Stimulated activated naive B cell treated with anti-CD40 and anti-IgM and Interleukin-4, amounts not matched to agents 10 μg/mL and 1 μg/mL and 100 μg/mL, for 72 hours (primary cell): Measurements from ENCODE around the gene TADA2B.
A peak's percentile ranks its signal among the peaks of the same experiment; 100 is the strongest.

Experiments
- ATAC-seq, 2 donors: fragments of 150-1000 bp; cut with Tn5 transposase; replicated peaks; 2 replicates each; pipeline ENCODE4 v1.10.0; 2021; ENCODE audit warnings: moderate library complexity in 1 of 2
- DNase-seq: peaks from one replicate; pipeline ENCODE4 v3.0.0; 2021
- H3K27ac Mint-ChIP-seq: one replicate; pipeline ENCODE4 v1.8.0; 2022; ENCODE audit warnings: mild to moderate bottlenecking, mixed read lengths
- H3K27me3 Mint-ChIP-seq, 2 donors: one replicate each; pipeline ENCODE4 v1.8.0; 2022; ENCODE audit warnings: mixed read lengths in 2 of 2
- H3K36me3 Mint-ChIP-seq, 2 donors: one replicate each; pipeline ENCODE4 v1.8.0; 2022; ENCODE audit warnings: mixed read lengths in 2 of 2, mild to moderate bottlenecking in 1 of 2
- H3K4me1 Mint-ChIP-seq, 2 donors: one replicate each; pipeline ENCODE4 v1.8.0; 2022; ENCODE audit warnings: mixed read lengths in 2 of 2, mild to moderate bottlenecking in 1 of 2
- H3K4me3 Mint-ChIP-seq, 2 donors: one replicate each; pipeline ENCODE4 v1.8.0; 2022; ENCODE audit warnings: mild to moderate bottlenecking in 2 of 2, mixed read lengths in 2 of 2, moderate library complexity in 1 of 2
- H3K9me3 Mint-ChIP-seq, 2 donors: one replicate each; pipeline ENCODE4 v1.8.0; 2022; ENCODE audit warnings: mixed read lengths in 2 of 2, mild to moderate bottlenecking in 1 of 2

The TADA2B gene

GRCh38 chr4:7052313-7052712, 9.1 kb downstream of the TADA2B start:
- Mint-ChIP-seq H3K4me1 (peaks cover 25 to 27% of the 10 kb centered on the region in 2 donors), H3K27me3 (no peaks in the 10 kb centered on the region), H3K9me3 (no peaks in the 10 kb centered on the region), H3K36me3 (peaks cover 27 to 28% of the 10 kb centered on the region in 2 donors), H3K27ac (peak overlapping the region; percentile 14), H3K4me3 (no peak overlapping the region)
- no peak for DNase-seq
- ATAC-seq, result no peak

DNA sequence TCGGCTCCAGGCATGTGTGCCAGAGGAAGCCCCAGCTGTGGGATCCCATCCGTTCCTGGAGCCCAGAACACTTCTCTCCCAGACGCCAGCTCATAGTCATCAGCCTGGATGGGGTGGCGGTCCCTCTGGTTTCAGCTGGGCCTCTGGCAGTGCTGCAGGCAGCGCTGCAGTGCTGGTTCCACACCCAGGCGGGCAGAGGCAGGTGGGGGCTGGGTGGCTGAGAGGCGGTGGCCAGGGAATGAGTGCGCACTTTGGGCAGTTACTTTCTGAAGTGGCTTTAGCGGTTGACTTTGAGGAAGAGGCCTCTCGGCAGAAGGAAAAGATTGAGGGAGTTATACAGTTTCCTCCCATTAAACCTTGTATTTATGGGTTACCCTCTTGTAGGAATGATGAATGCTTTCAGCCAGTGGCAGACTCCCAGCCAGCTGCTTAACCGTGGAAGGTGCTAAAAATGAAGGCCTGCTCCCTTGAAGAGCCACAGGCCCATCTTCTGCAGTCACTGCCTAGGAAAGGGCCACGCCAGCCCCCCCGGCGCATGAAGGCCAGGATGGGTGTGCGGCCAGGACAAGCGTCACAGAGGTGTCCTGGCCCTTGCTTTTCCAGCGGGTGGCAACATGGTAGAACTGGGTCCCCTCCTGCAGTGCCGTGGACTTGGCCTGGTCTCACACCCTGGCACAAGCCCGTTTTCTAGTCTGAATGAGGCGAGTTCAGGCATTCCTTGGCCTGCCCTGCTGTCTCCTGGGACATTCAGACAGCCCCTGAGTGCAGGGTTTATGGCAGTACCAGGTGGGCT, 9.9 kb downstream of the TADA2B start:
- DNase-seq (no peak), ATAC-seq (peak; percentile 23 to 41)
- Mint-ChIP-seq H3K27ac (peak overlapping the region; percentile 80), H3K36me3 (peaks cover 26 to 29% of the 10 kb centered on the region in 2 donors), H3K9me3 (no peaks in the 10 kb centered on the region), H3K4me1 (peaks cover 21 to 22% of the 10 kb centered on the region in 2 donors), H3K4me3 (no peak overlapping the region), H3K27me3 (no peaks in the 10 kb centered on the region)

GRCh38 chr4:7054106-7054880, 11.1 kb downstream of the TADA2B start:
- peaks cover 21 to 27% of the 10 kb centered on the region in 2 donors for H3K4me1 Mint-ChIP-seq
- ATAC-seq (no peak), DNase-seq (no peak)
- H3K36me3 Mint-ChIP-seq, result peaks cover 23 to 29% of the 10 kb centered on the region in 2 donors
- no peaks in the 10 kb centered on the region for H3K27me3 Mint-ChIP-seq
- H3K4me3 Mint-ChIP-seq, result no peak overlapping the region
- H3K27ac Mint-ChIP-seq, result peak overlapping the region; percentile 71
- no peaks in the 10 kb centered on the region for H3K9me3 Mint-ChIP-seq

DNA sequence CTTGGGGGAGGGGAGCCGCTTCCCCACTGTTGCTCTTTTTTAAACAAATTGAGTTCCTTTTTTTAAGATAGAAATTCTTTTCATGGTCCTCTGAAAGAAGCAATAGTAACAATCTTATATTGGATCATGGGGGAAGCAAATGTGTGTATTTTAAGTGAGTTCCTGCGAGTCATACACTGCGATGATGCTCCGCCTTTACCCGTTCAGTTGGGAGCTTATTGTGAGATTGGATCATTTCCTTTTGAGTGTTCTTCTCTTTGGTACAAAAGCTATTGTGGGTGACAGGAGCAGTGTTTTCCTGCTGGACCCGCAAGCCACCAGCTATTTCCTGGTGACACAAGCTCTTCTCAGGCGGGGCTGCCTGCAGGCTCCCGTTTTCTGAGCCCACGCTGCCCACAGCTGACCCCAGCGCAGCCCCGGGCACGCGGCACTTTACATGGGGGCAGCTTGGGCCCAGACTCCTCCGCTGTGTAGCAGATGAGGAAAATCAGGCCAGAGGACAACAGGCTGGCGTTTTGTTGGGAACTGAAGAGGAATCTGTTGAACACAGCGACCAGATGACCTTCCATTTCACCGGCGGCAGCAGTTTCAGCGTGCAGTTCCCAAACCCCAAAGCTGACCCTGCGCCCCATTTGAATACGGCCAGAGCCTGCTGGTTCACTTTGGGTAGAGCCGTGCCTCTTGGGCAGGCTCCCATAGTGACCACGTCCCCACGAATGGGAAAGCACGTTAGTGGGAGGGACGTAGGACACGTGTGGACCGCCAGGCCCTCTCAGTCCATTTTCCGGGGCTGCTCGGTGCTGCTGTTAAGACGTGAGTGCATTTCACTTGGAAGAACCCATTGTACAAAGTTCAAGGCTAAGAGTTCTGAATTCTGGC, 12.2 kb downstream of the TADA2B start:
- H3K36me3 Mint-ChIP-seq, result peaks cover 22 to 29% of the 10 kb centered on the region in 2 donors
- H3K27ac Mint-ChIP-seq, result no peak overlapping the region
- H3K27me3 Mint-ChIP-seq, result no peaks in the 10 kb centered on the region
- ATAC-seq (no peak), DNase-seq (no peak)
- no peak overlapping the region for H3K4me3 Mint-ChIP-seq
- H3K4me1 Mint-ChIP-seq, result peaks cover 15 to 21% of the 10 kb centered on the region in 2 donors
- H3K9me3 Mint-ChIP-seq, result no peaks in the 10 kb centered on the region

DNA sequence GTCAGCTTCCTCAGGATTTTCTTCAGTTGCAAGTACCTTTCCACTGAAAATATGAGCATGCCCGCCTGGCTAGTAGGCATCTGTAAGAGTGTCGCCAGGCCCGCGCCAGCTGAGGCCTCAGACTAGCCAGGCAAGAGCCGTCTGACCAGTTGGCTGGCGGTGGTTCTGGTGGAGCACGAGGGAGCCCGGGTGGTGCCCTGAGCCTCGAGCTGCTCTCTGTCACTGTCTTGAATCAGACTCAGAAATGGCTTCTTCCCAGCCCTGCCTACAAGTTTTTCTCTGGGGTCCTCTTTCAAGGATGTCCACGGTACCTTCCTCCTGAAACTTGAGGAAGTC, 12.8 kb downstream of the TADA2B start:
- Mint-ChIP-seq H3K4me1 (peaks cover 15 to 21% of the 10 kb centered on the region in 2 donors), H3K36me3 (peaks cover 22 to 33% of the 10 kb centered on the region in 2 donors), H3K27me3 (no peaks in the 10 kb centered on the region), H3K27ac (peak overlapping the region; percentile 25), H3K9me3 (no peaks in the 10 kb centered on the region), H3K4me3 (no peak overlapping the region)
- no peak for DNase-seq
- ATAC-seq, result no peak

- H3K9me3 Mint-ChIP-seq, result no peaks in the 10 kb centered on the region
- ATAC-seq (no peak), DNase-seq (no peak)
- H3K4me3 Mint-ChIP-seq, result no peak overlapping the region
- H3K36me3 Mint-ChIP-seq, result peaks cover 24 to 57% of the 10 kb centered on the region in 2 donors
- peaks cover 8% of the 10 kb centered on the region in 2 donors for H3K4me1 Mint-ChIP-seq
- no peaks in the 10 kb centered on the region for H3K27me3 Mint-ChIP-seq
- no peak overlapping the region for H3K27ac Mint-ChIP-seq
Observed at GRCh38 chr4:7058792-7059191, 15.6 kb downstream of the TADA2B start.

GRCh38 chr4:7059662-7060061, 16.5 kb downstream of the TADA2B start:
- Mint-ChIP-seq H3K27me3 (no peaks in the 10 kb centered on the region), H3K4me3 (no peak overlapping the region), H3K27ac (no peak overlapping the region), H3K9me3 (no peaks in the 10 kb centered on the region), H3K36me3 (peaks cover 17 to 52% of the 10 kb centered on the region in 2 donors), H3K4me1 (peaks cover 6 to 8% of the 10 kb centered on the region in 2 donors)
- DNase-seq (no peak), ATAC-seq (no peak)

GRCh38 chr4:7060346-7061150, 17.4 kb downstream of the TADA2B start:
- no peak overlapping the region for H3K4me3 Mint-ChIP-seq
- H3K9me3 Mint-ChIP-seq, result no peaks in the 10 kb centered on the region
- no peaks in the 10 kb centered on the region for H3K27me3 Mint-ChIP-seq
- ATAC-seq, result no peak
- DNase-seq, result no peak
- peaks cover 11 to 14% of the 10 kb centered on the region in 2 donors for H3K4me1 Mint-ChIP-seq
- H3K36me3 Mint-ChIP-seq, result peaks cover 19 to 55% of the 10 kb centered on the region in 2 donors
- H3K27ac Mint-ChIP-seq, result peak overlapping the region; percentile 80

DNA sequence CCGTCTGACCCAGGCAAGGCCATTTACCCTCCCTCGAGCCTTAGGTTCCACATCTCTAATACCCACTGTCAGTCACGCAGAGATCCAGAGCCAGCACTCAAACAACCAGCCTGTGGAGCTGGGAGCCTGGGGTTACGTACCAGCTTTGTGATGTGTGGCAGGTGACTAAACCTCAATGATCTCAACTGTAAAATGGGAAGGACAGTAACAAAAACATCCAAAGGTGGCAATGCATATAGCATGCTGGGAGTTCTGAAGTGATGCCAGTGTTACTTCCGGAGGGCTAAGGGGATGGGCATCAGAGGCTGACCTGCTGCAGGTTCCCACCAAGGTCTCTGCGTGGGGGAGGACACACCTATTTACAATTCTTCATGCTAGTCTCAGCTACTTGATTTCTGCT, 18.6 kb downstream of the TADA2B start:
- H3K4me3 Mint-ChIP-seq, result no peak overlapping the region
- peaks cover 15 to 49% of the 10 kb centered on the region in 2 donors for H3K36me3 Mint-ChIP-seq
- no peak for DNase-seq
- ATAC-seq, result no peak
- no peaks in the 10 kb centered on the region for H3K27me3 Mint-ChIP-seq
- H3K9me3 Mint-ChIP-seq, result no peaks in the 10 kb centered on the region
- H3K27ac Mint-ChIP-seq, result no peak overlapping the region
- H3K4me1 Mint-ChIP-seq, result peaks cover 14 to 24% of the 10 kb centered on the region in 2 donors

DNA sequence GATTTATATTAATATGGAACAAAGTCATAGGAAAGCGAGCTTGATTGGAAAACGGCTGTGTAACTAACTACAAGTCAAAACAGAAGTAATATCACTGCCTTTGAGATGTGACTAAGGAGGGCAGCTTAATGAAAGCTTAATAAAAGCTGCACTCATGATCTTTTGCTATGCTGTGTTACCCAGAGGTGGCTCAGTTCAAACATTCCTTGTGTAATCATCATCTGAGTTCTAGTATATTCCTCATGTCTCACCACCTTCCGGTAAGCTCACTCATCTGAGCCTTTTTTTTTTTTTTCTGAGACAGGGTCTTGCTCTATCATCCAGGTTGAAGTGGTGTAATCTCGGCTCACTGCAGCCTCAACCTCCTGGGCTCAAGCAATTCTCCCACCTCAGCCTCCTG, 19.6 kb downstream of the TADA2B start:
- H3K9me3 Mint-ChIP-seq, result no peaks in the 10 kb centered on the region

GRCh38 chr4:7063362-7063761, 20.2 kb downstream of the TADA2B start:
- Mint-ChIP-seq H3K4me1 (peaks cover 17 to 33% of the 10 kb centered on the region in 2 donors), H3K4me3 (no peak overlapping the region), H3K9me3 (no peaks in the 10 kb centered on the region), H3K27ac (no peak overlapping the region), H3K36me3 (peaks cover 19 to 50% of the 10 kb centered on the region in 2 donors), H3K27me3 (no peaks in the 10 kb centered on the region)
- ATAC-seq, result no peak
- DNase-seq, result no peak

More for the DNA sequence above, 19.6 kb downstream of the TADA2B start:
- H3K4me1 Mint-ChIP-seq, result peaks cover 19 to 31% of the 10 kb centered on the region in 2 donors
- no peak overlapping the region for H3K27ac Mint-ChIP-seq
- H3K27me3 Mint-ChIP-seq, result no peaks in the 10 kb centered on the region
- DNase-seq (no peak), ATAC-seq (no peak)
- H3K4me3 Mint-ChIP-seq, result no peak overlapping the region
- peaks cover 20 to 54% of the 10 kb centered on the region in 2 donors for H3K36me3 Mint-ChIP-seq

DNA sequence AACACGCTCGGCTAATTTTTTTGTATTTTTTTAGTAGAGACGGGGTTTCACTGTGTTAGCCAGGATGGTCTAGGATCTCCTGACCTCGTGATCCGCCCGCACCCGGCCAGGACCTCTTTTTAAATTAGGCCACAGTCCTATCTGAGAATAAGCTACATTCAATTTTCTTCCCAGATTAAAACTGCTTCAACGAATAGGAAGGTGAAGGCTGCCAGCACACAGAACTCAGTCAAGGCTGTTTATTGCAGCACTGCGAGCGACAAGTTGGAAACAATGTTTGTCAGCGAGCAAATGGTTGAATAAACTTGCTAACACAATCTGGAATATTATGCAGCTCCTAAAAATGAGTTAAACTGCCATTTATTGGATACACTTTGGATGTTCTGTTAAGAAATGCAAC, 22.8 kb downstream of the TADA2B start:
- Mint-ChIP-seq H3K36me3 (peaks cover 18 to 42% of the 10 kb centered on the region in 2 donors), H3K4me3 (peak overlapping the region; percentile 25 to 41), H3K4me1 (peaks cover 24 to 48% of the 10 kb centered on the region in 2 donors), H3K27ac (peak overlapping the region; percentile 53), H3K27me3 (peaks cover 3 to 4% of the 10 kb centered on the region in 2 donors), H3K9me3 (no peaks in the 10 kb centered on the region)
- ATAC-seq (no peak), DNase-seq (no peak)

DNA sequence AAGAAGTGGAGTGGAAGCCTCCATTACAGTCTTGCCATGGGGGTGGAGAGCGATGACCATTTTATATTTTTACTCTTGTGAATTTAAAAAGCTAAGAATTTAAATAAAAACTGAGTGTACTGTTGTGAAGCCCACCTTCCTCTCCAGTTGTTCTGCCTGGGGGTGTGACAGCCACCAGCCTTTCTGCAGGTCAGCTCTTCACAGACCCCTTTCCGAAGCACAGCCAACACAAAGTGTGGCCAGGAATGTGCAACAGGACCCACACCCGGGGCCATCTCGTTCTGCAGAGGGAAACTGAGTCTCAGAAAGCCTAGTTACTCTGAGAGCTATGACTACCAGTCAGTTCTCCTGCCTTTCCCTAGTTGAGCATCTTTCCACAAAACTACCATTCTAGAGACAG, 23.3 kb downstream of the TADA2B start:
- H3K4me3 Mint-ChIP-seq, result peak overlapping the region; percentile 93 to 96
- peaks cover 8 to 9% of the 10 kb centered on the region in 2 donors for H3K27me3 Mint-ChIP-seq
- H3K36me3 Mint-ChIP-seq, result peaks cover 15 to 37% of the 10 kb centered on the region in 2 donors
- H3K27ac Mint-ChIP-seq, result no peak overlapping the region
- H3K9me3 Mint-ChIP-seq, result no peaks in the 10 kb centered on the region
- peaks cover 24 to 50% of the 10 kb centered on the region in 2 donors for H3K4me1 Mint-ChIP-seq
- ATAC-seq (no peak), DNase-seq (no peak)
